CD4-positive, alpha-beta T cell treated with Interleukin-1 beta for 1 hour (primary cell): ENCODE measurements around the gene DMRTA1.
"Not testable (repeated sequence)": the region's sequence is repeated elsewhere in the genome, so short reads cannot be mapped to it uniquely, and the experiment has no call there.

Experiments used
- DNase-seq, 2 donors: peaks; one replicate each; pipeline ENCODE4 v3.0.0-alpha.2; 2020 to 2022

DMRTA1 gene

GRCh38 chr9:22469928-22470544 is 23.4 kb downstream of the DMRTA1 start:
- DNase-seq, result no peak

- DNase-seq, result no peak
These were observed 34.9 kb downstream of the DMRTA1 start for GRCh38 chr9:22481566-22481965.

- no peak for DNase-seq
These were observed 37.0 kb downstream of the DMRTA1 start for GRCh38 chr9:22483528-22484070.

- not testable (repeated sequence) for DNase-seq
These were observed 49.6 kb downstream of the DMRTA1 start for GRCh38 chr9:22496197-22496596.
